Measurements from ENCODE around the gene SKAP1. TPM values are rescaled to one million over a fixed set of nuclear protein-coding genes. Genes with fewer than 3 reads are reported as not detected.
"Not testable (repeated sequence)": the region's sequence is repeated elsewhere in the genome, so short reads cannot be mapped to it uniquely, and the experiment has no call there.

Gene SKAP1
- total and polyA plus RNA-seq, 7 donors: 0.09 to 1.0 (median 0.42) TPM; not detected in 2

- no peaks in the 10 kb centered on the region for H3K4me1 ChIP-seq
- no peak for TF ChIP-seq CTCF (IDR thresholded peaks at IDR 0.05)
- peaks cover 0 to 15% (median 0%) of the 10 kb centered on the region in 3 donors for H3K27me3 ChIP-seq (ENCODE audit: insufficient read depth in 3 of 3, low read length in 2 of 3)
- H3K27ac ChIP-seq: no peak overlapping the region
- no peak overlapping the region for H3K4me3 ChIP-seq
- 50 to 61% (median 55%) methylated on average over 2 of the region's 2 CpGs for WGBS, 3 donors
- H3K36me3 ChIP-seq (ENCODE audit: insufficient read depth in 1 of 2, low read depth in 1 of 2): no peaks in the 10 kb centered on the region
- intact Hi-C loops (cut with DNase I): no loop called here
- H3K9me3 ChIP-seq: no peaks in the 10 kb centered on the region
- ATAC-seq: no peak
- DNase-seq: no peak
Observed at GRCh38 chr17:48290378-48290777, 139.6 kb downstream of the SKAP1 start.

- WGBS, 3 donors: 83 to 94% (median 90%) methylated on average over 9 of the region's 9 CpGs
- H3K4me1 ChIP-seq; H3K36me3 ChIP-seq (ENCODE audit: insufficient read depth in 1 of 2, low read depth in 1 of 2); H3K27ac ChIP-seq; intact Hi-C loops (cut with DNase I); DNase-seq; H3K4me3 ChIP-seq; ATAC-seq; H3K9me3 ChIP-seq: not testable (repeated sequence)
- peaks cover 0 to 14% (median 0%) of the 10 kb centered on the region in 3 donors for H3K27me3 ChIP-seq (ENCODE audit: insufficient read depth in 3 of 3, low read length in 2 of 3)
Observed at GRCh38 chr17:48286917-48287316, 143.1 kb downstream of the SKAP1 start.

- H3K36me3 ChIP-seq (ENCODE audit: insufficient read depth in 1 of 2, low read depth in 1 of 2): no peaks in the 10 kb centered on the region
- H3K9me3 ChIP-seq: no peaks in the 10 kb centered on the region
- no peak overlapping the region for H3K27ac ChIP-seq
- intact Hi-C loops (cut with DNase I): no loop called here
- TF ChIP-seq CTCF (IDR thresholded peaks at IDR 0.05): no peak
- peaks cover 0 to 9% (median 0%) of the 10 kb centered on the region in 3 donors for H3K27me3 ChIP-seq (ENCODE audit: insufficient read depth in 3 of 3, low read length in 2 of 3)
- H3K4me3 ChIP-seq: no peak overlapping the region
- ATAC-seq (no peak), DNase-seq (no peak)
- H3K4me1 ChIP-seq: peaks cover 6% of the 10 kb centered on the region
Observed at GRCh38 chr17:48285614-48286013, 144.4 kb downstream of the SKAP1 start.

- DNase-seq (no peak), ATAC-seq (no peak)
- Histone ChIP-seq H3K27me3 (ENCODE audit: insufficient read depth in 3 of 3, low read length in 2 of 3) (peaks cover 0 to 9% (median 0%) of the 10 kb centered on the region in 3 donors), H3K36me3 (ENCODE audit: insufficient read depth in 1 of 2, low read depth in 1 of 2) (no peaks in the 10 kb centered on the region), H3K4me1 (peaks cover 6% of the 10 kb centered on the region), H3K9me3 (no peaks in the 10 kb centered on the region), H3K4me3 (no peak overlapping the region), H3K27ac (no peak overlapping the region)
- TF ChIP-seq CTCF (IDR thresholded peaks at IDR 0.05): no peak
- intact Hi-C loops (cut with DNase I): no loop called here
- WGBS, 3 donors: 83 to 92% (median 84%) methylated on average over 1 of the region's 1 CpG
Observed at GRCh38 chr17:48283907-48284306, 146.1 kb downstream of the SKAP1 start.

GRCh38 chr17:48283411-48283810, 146.6 kb downstream of the SKAP1 start:
- WGBS, 3 donors: 45 to 48% (median 45%) methylated on average over 2 of the region's 2 CpGs
- no peaks in the 10 kb centered on the region for H3K9me3 ChIP-seq
- H3K4me1 ChIP-seq: peaks cover 6% of the 10 kb centered on the region
- no peak overlapping the region for H3K27ac ChIP-seq
- intact Hi-C loops (cut with DNase I): no loop called here
- peaks cover 0 to 7% (median 0%) of the 10 kb centered on the region in 3 donors for H3K27me3 ChIP-seq (ENCODE audit: insufficient read depth in 3 of 3, low read length in 2 of 3)
- no peak for DNase-seq
- H3K4me3 ChIP-seq: no peak overlapping the region
- no peak for TF ChIP-seq CTCF (IDR thresholded peaks at IDR 0.05)
- ATAC-seq: no peak
- no peaks in the 10 kb centered on the region for H3K36me3 ChIP-seq (ENCODE audit: insufficient read depth in 1 of 2, low read depth in 1 of 2)
